ENCODE results near the gene STAT4.

GRCh38 chr2:191038741-191039140, 112.1 kb downstream of the STAT4 start:
- TF ChIP-seq POLR2A (IDR thresholded peaks at IDR 0.05) (no peak), CTCF (IDR thresholded peaks at IDR 0.05 in 4 of 5, conservative IDR thresholded peaks at IDR 0.05 in 1 of 5) (no peak)

All from gastrocnemius medialis (tissue), 4 donors.